ENCODE data around the gene SELENOO. TPM values are rescaled to one million over a fixed set of nuclear protein-coding genes. Genes with fewer than 3 reads are reported as not detected.
"Not testable (repeated sequence)": the region's sequence is repeated elsewhere in the genome, so short reads cannot be mapped to it uniquely, and the experiment has no call there.

The SELENOO gene
- total and polyA plus RNA-seq, 4 experiments from 2014 or later, result 2.0 to 34.8 (median 20.2) TPM

DNA sequence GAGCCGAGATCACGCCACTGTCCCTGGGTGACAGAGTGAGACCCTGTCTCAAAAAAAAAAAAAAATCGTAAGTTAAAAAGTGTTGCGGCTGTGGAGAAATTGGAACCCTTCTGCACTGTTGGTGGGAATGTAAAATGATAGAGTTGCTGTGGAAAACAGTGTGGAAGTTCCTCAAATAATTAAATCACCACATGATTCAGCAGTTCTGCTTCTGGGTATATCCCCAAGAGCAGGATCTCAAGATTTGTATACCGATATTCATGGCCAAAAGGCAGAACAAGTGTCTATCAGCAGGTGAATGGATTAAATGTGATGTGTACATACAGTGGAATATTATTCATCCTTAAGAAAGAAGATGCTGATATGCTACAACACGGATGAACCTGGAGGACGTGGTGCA, 3.8 kb downstream of the SELENOO start:
- Histone ChIP-seq H3K9me3 (ENCODE audit: control insufficient read depth in 1 of 2, low read length in 2 of 2) (no peaks in the 10 kb centered on the region), H3K4me3 (ENCODE audit: low read length in 2 of 2) (no peak overlapping the region), H3K4me1 (ENCODE audit: insufficient read depth, low read length) (peaks cover 21% of the 10 kb centered on the region), H3K36me3 (ENCODE audit: insufficient read depth, low read length) (peaks cover 5% of the 10 kb centered on the region), H3K27me3 (ENCODE audit: insufficient read depth, low read length) (no peaks in the 10 kb centered on the region), H3K27ac (ENCODE audit: low read depth, low read length) (no peak overlapping the region)
- H3K27me3 Mint-ChIP-seq, result no peaks in the 10 kb centered on the region
- CTCF ChIA-PET (ENCODE audit: partially characterized antibody), result interaction anchor here (1.6 kb wide), 1 partner anchor 27 kb away, joined by 3 read pairs; no protein-coding TSS in a partner anchor
- intact Hi-C loops (cut with micrococcal nuclease), result loop anchor here (5.0 kb wide), 1 partner anchor 38 kb away; no protein-coding TSS in a partner anchor
- peaks cover 13 to 27% (median 23%) of the 10 kb centered on the region in 4 donors for H3K4me1 Mint-ChIP-seq
- H3K27ac Mint-ChIP-seq, result peak overlapping the region in 2 of 7 donors; percentile 24 to 79
- peaks cover 14 to 28% of the 10 kb centered on the region in 2 donors for H3K36me3 Mint-ChIP-seq
- peaks cover 0 to 2% (median 0%) of the 10 kb centered on the region in 8 donors for H3K9me3 Mint-ChIP-seq
- DNase-seq, result no peak
- POLR2A ChIA-PET (ENCODE audit: partially characterized antibody), result interaction anchor here (3.7 kb wide), 1 partner anchor 13 kb away, joined by 19 read pairs; no protein-coding TSS in a partner anchor
- H3K4me3 Mint-ChIP-seq, result peak overlapping the region in 1 of 8 donors; percentile 5

DNA sequence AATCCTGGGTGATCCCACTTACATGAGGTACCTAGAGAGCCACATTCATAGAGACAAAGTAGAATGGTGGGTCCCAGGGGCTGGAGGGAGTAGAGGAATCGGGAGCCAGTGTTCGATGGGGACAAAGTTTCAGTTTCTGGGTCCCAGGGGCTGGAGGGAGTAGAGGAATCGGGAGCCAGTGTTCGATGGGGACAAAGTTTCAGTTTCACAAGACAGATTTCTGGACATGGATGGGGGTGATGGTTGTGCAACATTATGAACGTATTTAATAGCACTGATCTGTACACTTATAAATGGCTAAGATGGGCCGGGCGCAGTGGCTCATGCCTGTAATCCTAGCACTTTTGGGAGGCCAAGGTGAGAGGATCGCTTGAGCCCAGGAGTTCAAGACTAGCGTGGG, 4.2 kb downstream of the SELENOO start:
- not testable (repeated sequence) for H3K36me3 ChIP-seq (ENCODE audit: insufficient read depth, low read length); H3K4me3 ChIP-seq (ENCODE audit: low read length in 2 of 2); H3K27me3 ChIP-seq (ENCODE audit: insufficient read depth, low read length); H3K27me3 Mint-ChIP-seq; H3K27ac ChIP-seq (ENCODE audit: low read depth, low read length); H3K9me3 ChIP-seq (ENCODE audit: control insufficient read depth in 1 of 2, low read length in 2 of 2); H3K9me3 Mint-ChIP-seq
- H3K27ac Mint-ChIP-seq, result peak overlapping the region in 6 of 7 donors; percentile 6 to 80 (median 22)
- H3K36me3 Mint-ChIP-seq, result peaks cover 18 to 32% of the 10 kb centered on the region in 2 donors
- intact Hi-C loops (cut with micrococcal nuclease), result loop anchor here (5.0 kb wide), 1 partner anchor 37 kb away; no protein-coding TSS in a partner anchor
- peaks cover 21% of the 10 kb centered on the region for H3K4me1 ChIP-seq (ENCODE audit: insufficient read depth, low read length)
- ChIA-PET POLR2A (ENCODE audit: partially characterized antibody) (interaction anchor here (1.3 to 3.7 kb wide), 2 partner anchors 14 to 63 kb away, joined by 3 to 19 read pairs; no protein-coding TSS in a partner anchor), CTCF (ENCODE audit: partially characterized antibody) (interaction anchor here (2.6 kb wide), 1 partner anchor 56 kb away, joined by 15 read pairs; no protein-coding TSS in a partner anchor)
- H3K4me1 Mint-ChIP-seq, result peaks cover 16 to 28% (median 26%) of the 10 kb centered on the region in 4 donors
- peak in 1 of 5 donors; percentile 19 for DNase-seq
- H3K4me3 Mint-ChIP-seq, result peak overlapping the region in 1 of 8 donors; percentile 5

DNA sequence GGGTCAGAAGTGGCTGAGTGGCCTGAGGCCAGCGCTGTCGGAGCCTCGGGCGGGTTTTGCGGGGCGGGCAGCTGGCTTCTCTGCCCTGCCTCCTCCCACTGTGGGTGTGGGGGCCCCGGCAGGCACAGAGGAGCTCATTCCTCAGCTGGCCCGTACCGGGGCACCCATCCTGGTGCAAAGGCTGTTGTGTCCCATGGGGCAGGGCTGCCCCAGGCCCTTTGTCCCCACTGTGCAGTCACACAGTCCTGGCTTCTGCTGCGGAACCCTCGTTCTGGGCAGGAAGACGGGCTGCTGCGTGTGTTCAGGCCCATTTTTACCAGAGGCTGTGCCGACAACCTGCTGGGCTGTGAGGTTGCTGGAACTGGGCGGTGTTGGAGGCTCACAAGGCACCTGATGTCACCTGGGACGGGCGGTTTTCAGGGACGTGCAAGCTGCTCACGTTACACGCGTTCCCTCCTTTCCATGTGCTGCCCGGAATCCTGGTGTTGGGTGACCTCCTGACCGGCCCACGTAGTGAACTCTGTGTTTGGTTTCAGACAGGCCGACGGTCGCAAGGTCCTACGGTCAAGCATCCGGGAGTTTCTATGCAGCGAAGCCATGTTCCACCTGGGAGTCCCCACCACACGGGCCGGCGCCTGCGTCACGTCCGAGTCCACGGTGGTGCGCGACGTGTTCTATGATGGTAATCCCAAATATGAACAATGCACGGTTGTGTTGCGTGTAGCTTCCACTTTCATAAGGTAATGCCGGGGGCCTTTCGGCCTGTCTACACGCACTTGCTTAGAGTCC, 5.2 kb downstream of the SELENOO start:
- Mint-ChIP-seq H3K4me3 (no peak overlapping the region), H3K27me3 (no peaks in the 10 kb centered on the region), H3K4me1 (peaks cover 16 to 29% (median 28%) of the 10 kb centered on the region in 4 donors), H3K36me3 (peaks cover 19 to 33% of the 10 kb centered on the region in 2 donors), H3K9me3 (peaks cover 0 to 4% (median 0%) of the 10 kb centered on the region in 8 donors), H3K27ac (peak overlapping the region in 1 of 7 donors; percentile 78)
- Histone ChIP-seq H3K36me3 (ENCODE audit: insufficient read depth, low read length) (peaks cover 16% of the 10 kb centered on the region), H3K27ac (ENCODE audit: low read depth, low read length) (no peak overlapping the region), H3K4me1 (ENCODE audit: insufficient read depth, low read length) (peaks cover 21% of the 10 kb centered on the region), H3K9me3 (ENCODE audit: control insufficient read depth in 1 of 2, low read length in 2 of 2) (no peaks in the 10 kb centered on the region), H3K27me3 (ENCODE audit: insufficient read depth, low read length) (no peaks in the 10 kb centered on the region), H3K4me3 (ENCODE audit: low read length in 2 of 2) (no peak overlapping the region)
- intact Hi-C loops (cut with micrococcal nuclease), result no loop called here
- ChIA-PET POLR2A (ENCODE audit: partially characterized antibody) (interaction anchor here (1.3 to 3.7 kb wide), 3 partner anchors 9 to 64 kb away, joined by 3 to 19 read pairs (median 3); no protein-coding TSS in a partner anchor), CTCF (ENCODE audit: partially characterized antibody) (interaction anchor here (0.6 to 2.6 kb wide), 2 partner anchors 30 to 57 kb away, joined by 3 to 15 read pairs; no protein-coding TSS in a partner anchor)
- DNase-seq, result peak in 1 of 5 donors; percentile 16

DNA sequence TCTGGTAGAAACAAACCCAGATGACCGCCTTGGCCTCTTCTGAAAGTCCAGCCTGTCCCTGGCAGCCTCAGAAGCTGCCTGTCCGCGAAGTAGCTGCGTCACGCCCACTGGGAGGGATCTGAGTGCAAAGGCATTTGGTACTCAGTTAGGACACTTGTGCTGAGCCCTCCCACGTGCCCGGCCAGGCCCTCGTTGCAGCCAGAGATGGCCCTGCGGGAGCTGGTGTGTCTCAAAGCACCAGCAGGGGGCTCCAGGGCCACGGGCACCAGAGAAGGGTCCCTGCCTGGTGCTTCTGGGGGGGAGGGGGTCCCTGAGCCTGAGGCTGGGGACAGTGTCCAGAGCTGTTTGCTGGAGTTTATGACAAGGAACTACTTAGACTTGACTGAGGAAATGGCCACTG, 5.8 kb downstream of the SELENOO start:
- H3K27ac Mint-ChIP-seq, result peak overlapping the region in 1 of 7 donors; percentile 78

DNA sequence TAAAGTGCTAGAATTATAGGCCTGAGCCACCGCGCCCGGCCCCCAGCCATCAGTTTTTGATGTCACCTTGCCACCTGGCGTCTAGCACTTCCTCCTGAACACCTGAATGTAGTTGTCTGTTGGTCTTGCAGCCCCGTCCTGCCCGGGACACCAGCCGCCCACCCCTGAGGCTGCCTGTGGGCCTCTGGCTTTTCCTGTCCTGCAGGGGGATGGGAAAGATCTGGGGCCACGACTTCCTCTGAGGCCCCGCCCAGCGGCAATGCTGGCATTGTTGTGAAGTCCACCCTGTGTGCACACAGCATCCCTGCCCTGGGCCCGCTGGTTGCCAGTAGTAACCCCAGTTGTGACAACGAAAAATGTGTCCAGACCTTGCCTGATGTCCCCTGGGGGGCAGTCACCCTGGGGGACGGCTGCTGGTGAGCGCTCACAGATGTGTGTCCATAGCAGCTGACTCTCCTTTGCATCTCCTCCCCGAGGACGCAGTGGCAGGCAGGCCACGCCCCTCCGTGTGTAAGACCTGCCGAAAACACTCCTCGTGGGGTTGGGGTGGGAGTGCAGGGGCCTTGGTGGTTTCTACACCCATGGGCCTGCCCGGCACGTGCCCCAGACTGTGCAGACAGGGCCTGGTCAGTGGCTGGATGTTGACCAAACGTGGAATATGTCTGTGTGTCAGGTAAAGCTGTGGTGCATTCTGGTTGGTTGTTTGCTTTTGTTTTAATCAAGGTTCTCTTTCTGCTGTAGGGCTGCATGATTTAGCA, 6.8 kb downstream of the SELENOO start:
- peaks cover 0 to 4% (median 0%) of the 10 kb centered on the region in 8 donors for H3K9me3 Mint-ChIP-seq
- no peak overlapping the region for H3K4me3 Mint-ChIP-seq
- Histone ChIP-seq H3K4me3 (ENCODE audit: low read length in 2 of 2) (no peak overlapping the region), H3K27ac (ENCODE audit: low read depth, low read length) (no peak overlapping the region), H3K27me3 (ENCODE audit: insufficient read depth, low read length) (no peaks in the 10 kb centered on the region), H3K4me1 (ENCODE audit: insufficient read depth, low read length) (peaks cover 11% of the 10 kb centered on the region), H3K36me3 (ENCODE audit: insufficient read depth, low read length) (peaks cover 25% of the 10 kb centered on the region), H3K9me3 (ENCODE audit: control insufficient read depth in 1 of 2, low read length in 2 of 2) (no peaks in the 10 kb centered on the region)
- ChIA-PET POLR2A (ENCODE audit: partially characterized antibody) (interaction anchor here (1.5 to 3.7 kb wide), 2 partner anchors 11 to 16 kb away, joined by 3 to 19 read pairs; no protein-coding TSS in a partner anchor), CTCF (ENCODE audit: partially characterized antibody) (interaction anchor here (1.6 to 2.6 kb wide), 3 partner anchors 17 to 59 kb away, joined by 9 to 15 read pairs (median 11); no protein-coding TSS in a partner anchor)
- H3K4me1 Mint-ChIP-seq, result peaks cover 11 to 30% (median 27%) of the 10 kb centered on the region in 4 donors
- peaks cover 27 to 41% of the 10 kb centered on the region in 2 donors for H3K36me3 Mint-ChIP-seq
- intact Hi-C loops (cut with micrococcal nuclease), result no loop called here
- no peaks in the 10 kb centered on the region for H3K27me3 Mint-ChIP-seq
- DNase-seq, result no peak
- H3K27ac Mint-ChIP-seq, result peak overlapping the region in 1 of 7 donors; percentile 21

More for the DNA sequence above, 5.8 kb downstream of the SELENOO start:
- H3K4me3 Mint-ChIP-seq, result no peak overlapping the region
- DNase-seq, result no peak
- no peaks in the 10 kb centered on the region for H3K27me3 ChIP-seq (ENCODE audit: insufficient read depth, low read length)
- no peaks in the 10 kb centered on the region for H3K9me3 ChIP-seq (ENCODE audit: control insufficient read depth in 1 of 2, low read length in 2 of 2)
- intact Hi-C loops (cut with micrococcal nuclease), result no loop called here
- POLR2A ChIA-PET (ENCODE audit: partially characterized antibody), result interaction anchor here (1.5 to 3.7 kb wide), 2 partner anchors 10 to 15 kb away, joined by 3 to 19 read pairs; no protein-coding TSS in a partner anchor
- H3K4me3 ChIP-seq (ENCODE audit: low read length in 2 of 2), result no peak overlapping the region
- H3K4me1 ChIP-seq (ENCODE audit: insufficient read depth, low read length), result peaks cover 20% of the 10 kb centered on the region
- H3K4me1 Mint-ChIP-seq, result peaks cover 16 to 32% (median 30%) of the 10 kb centered on the region in 4 donors
- H3K36me3 Mint-ChIP-seq, result peaks cover 22 to 37% of the 10 kb centered on the region in 2 donors
- H3K27me3 Mint-ChIP-seq, result no peaks in the 10 kb centered on the region
- H3K36me3 ChIP-seq (ENCODE audit: insufficient read depth, low read length), result peaks cover 19% of the 10 kb centered on the region
- no peak overlapping the region for H3K27ac ChIP-seq (ENCODE audit: low read depth, low read length)
- H3K9me3 Mint-ChIP-seq, result peaks cover 0 to 4% (median 0%) of the 10 kb centered on the region in 8 donors
- CTCF ChIA-PET (ENCODE audit: partially characterized antibody), result interaction anchor here (0.6 to 2.6 kb wide), 2 partner anchors 30 to 58 kb away, joined by 3 to 15 read pairs; no protein-coding TSS in a partner anchor

DNA sequence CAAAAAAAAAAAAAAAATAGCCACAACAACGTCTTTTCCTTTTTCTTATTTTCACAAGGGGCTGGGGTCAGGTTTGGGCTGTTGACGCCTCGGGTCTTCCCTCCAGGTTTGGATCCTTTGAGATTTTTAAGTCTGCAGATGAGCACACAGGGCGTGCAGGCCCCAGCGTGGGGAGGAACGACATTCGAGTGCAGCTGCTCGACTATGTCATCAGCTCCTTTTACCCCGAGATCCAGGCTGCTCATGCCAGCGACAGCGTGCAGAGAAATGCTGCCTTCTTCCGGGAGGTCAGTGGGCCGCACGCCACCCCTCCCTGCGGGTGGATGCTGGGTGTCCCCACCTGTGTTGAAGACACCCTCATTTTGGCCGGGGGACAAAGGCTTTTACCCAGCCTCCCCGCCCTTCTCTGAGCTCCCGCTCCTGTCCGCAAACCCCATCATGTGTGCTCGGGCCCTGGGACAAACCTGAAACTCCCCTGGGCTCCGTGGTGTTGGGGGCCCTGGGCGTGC, 7.7 kb downstream of the SELENOO start:
- POLR2A ChIA-PET (ENCODE audit: partially characterized antibody), result interaction anchor here (0.8 to 1.8 kb wide), 5 partner anchors 17 to 59 kb away, joined by 3 to 6 read pairs (median 4); no protein-coding TSS in a partner anchor
- CTCF ChIA-PET (ENCODE audit: partially characterized antibody), result interaction anchor here (1.6 to 1.8 kb wide), 3 partner anchors 18 to 60 kb away, joined by 9 to 11 read pairs (median 9); no protein-coding TSS in a partner anchor

More for the DNA sequence above, 7.7 kb downstream of the SELENOO start:
- Mint-ChIP-seq H3K36me3 (peaks cover 31 to 42% of the 10 kb centered on the region in 2 donors), H3K27ac (peak overlapping the region in 2 of 7 donors; percentile 8 to 61), H3K4me1 (peaks cover 16 to 37% (median 25%) of the 10 kb centered on the region in 4 donors), H3K27me3 (no peaks in the 10 kb centered on the region), H3K9me3 (peaks cover 0 to 4% (median 0%) of the 10 kb centered on the region in 8 donors), H3K4me3 (no peak overlapping the region)
- H3K27ac ChIP-seq (ENCODE audit: low read depth, low read length), result no peak overlapping the region
- H3K9me3 ChIP-seq (ENCODE audit: control insufficient read depth in 1 of 2, low read length in 2 of 2), result no peaks in the 10 kb centered on the region
- no peak for DNase-seq
- H3K4me3 ChIP-seq (ENCODE audit: low read length in 2 of 2), result no peak overlapping the region
- H3K27me3 ChIP-seq (ENCODE audit: insufficient read depth, low read length), result no peaks in the 10 kb centered on the region
- peaks cover 33% of the 10 kb centered on the region for H3K36me3 ChIP-seq (ENCODE audit: insufficient read depth, low read length)
- intact Hi-C loops (cut with micrococcal nuclease), result no loop called here
- peaks cover 8% of the 10 kb centered on the region for H3K4me1 ChIP-seq (ENCODE audit: insufficient read depth, low read length)

Measured in CD4-positive, alpha-beta memory T cell (primary cell).